HG03469 (cell line): ENCODE measurements around the gene GABPB1.
"Not testable (repeated sequence)": the region's sequence is repeated elsewhere in the genome, so short reads cannot be mapped to it uniquely, and the experiment has no call there.

ENCODE experiments used
- ATAC-seq: cut with Tn5 transposase; IDR thresholded peaks from one replicate; pipeline ENCODE4 v1.9.1; 2021; ENCODE audit warnings: mild to moderate bottlenecking, moderate library complexity, moderate number of reproducible peaks; ENCODE audit not compliant: unreplicated experiment

GABPB1 gene

DNA sequence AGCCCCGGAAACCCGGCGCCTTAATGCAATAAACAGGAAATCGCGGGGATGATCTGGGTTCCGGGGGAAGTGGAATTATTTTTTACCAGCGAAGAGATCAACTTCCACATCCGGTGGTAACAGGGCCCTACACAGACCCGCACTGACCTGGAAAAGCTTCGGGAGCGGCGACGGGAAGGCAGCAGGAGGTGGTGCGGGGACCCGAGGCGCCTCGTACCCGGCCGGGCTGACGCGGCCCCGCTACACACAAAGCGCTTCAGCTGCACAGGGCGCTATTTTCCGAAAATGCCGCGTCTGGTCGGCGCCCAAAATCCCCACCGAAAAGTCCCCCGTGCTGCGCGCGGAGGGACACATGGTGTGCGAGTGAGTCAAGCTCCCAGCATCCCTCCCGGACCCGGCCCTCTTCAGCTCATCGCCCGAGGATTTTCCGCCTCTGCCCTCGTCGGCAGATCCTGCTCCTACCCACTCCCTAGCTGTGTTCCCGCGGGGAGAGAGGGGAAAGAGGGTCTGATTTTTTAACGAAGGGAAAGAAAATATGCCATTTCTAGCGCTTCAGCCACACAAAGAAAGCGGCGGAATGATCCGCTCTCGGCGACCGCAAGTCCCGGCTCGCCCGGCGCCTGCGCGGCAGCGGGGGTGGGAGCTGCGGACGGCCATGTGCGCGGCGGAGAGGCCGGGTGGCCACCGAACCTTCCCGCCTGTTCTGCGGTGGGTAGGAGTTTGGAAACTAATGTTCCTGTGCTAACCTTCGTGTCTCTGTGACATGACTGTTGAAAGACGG is at the start of gene GABPB1:
Gene GABPB1 (minus strand): TSS at position 361 of the 781 bp plus-strand sequence. CDS start 45,400 bp downstream, outside the sequence.
- ATAC-seq, result no peak

DNA sequence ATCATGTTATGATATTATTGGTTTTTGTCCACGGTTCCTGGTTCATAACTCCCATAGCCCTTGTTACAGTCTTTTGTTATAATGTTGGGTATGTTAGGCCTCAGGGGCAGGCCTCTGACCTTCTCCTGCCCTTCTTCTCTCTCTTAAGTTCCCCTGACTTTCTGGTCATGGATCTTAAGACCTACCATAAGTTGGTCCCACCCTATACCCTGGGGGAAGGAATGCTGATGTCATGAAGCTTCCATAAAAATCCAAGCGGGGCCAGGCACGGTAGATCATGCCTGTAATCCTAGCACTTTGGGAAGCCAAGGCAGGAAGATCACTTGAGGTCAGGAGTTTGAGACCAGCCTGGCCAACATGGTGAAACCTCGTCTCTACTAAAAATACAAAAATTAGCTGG is 36.6 kb upstream of the GABPB1 start:
- not testable (repeated sequence) for ATAC-seq

DNA sequence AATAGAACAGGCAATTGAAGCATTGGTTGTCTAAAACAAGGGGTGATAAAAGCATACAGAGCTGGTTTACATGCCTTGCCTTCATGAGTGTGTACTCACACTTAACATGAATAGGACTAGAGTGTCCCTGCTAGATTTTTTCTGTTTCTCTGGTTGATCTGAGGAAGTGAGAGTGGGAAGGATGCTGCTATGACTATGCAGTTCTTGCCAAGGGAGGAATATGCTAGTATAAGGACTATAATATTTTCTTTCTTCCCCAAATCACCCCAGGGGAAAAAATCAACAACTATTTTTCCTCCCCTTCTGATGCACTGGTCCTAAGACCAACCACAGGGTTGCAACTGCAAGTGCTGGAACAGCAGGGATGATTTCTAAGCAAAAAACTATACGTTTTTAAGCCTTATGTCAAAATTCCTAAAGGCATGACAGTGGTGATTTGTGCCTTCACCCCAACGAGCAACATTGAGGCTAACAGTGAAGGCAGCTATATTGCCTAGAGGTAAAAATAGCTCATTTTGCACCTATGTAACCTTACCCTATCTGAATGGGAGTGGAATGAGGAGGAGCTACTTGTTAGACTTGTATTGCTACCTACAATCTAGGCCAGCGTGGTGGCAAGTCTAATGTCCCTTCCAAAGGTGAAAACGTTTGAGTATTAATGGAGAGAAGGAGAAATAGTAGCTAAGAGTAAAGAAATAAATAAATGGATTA is 35.7 kb upstream of the GABPB1 start:
- peak; percentile 57 for ATAC-seq

DNA sequence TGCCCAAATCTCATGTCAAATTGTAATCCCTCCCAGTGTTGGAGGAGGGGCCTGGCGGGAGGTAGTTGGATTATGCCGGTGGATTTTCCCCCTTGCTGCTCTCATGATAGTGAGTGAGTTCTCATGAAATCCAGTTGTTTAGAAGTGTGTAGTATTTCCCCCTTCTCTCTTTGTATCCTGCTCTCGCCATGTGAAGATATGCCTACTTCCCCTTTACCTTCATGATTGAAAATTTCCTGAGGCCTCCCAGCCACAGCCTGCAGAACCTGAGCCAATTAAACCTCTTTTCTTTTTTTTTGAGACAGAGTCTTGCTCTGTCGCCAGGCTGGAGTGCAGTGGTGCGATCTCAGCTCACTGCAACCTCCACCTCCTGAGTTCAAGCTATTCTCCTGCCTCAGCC is 27.4 kb upstream of the GABPB1 start:
- ATAC-seq, result not testable (repeated sequence)

DNA sequence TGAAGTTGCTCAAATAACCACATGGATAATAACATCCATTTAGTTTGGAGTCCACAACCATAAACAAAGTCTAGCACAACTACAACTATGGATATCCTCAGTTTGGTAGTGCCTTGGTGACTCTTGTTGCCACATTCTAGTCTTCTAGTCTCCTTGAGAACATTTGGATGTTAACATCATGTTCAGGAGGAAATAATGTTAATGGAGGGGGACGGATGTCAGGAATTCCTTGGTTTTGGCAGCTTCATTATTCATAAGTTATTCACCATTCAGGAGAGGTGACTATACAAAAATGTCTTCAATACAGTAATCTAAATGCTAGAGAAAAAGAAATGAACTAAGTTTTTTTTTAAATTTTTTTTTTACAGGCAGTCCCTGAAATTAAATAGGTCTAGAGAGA is 26.4 kb upstream of the GABPB1 start:
- no peak for ATAC-seq

DNA sequence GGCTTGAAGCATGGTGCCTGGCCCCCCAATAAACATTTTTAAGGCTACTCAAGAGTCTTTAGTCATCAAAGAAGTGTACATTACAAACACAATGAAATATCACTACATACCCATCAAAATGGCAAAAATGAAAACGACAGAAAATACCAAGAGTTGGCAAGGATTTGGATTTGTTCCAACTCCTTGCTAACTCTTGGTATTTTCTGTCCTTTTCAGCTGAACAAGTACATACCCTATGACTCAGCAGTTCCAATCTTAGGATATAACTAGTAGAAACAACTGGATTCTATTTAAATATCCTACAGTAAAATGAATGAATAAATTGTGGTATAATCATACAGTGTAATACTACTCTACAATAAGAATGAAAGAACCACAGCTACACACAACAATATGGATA is 25.1 kb upstream of the GABPB1 start:
- no peak for ATAC-seq

DNA sequence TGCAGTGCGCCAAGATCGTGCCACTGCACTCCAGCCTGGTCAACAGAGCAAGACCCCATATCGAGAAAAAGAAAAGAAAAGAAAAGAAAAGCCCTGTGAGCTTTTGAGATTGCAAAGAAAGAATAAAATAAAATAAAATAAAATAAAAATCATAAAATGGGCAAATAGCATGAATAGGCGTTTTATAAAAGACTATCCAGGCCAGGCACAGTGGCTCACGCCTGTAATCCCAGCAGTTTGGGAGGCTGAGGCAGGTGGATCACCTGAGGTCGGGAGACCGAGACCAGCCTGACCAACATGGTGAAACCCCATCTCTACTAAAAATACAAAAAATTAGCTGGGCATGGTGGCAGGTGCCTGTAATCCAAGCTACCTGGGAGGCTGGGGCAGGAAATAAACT is 24.4 kb upstream of the GABPB1 start:
- not testable (repeated sequence) for ATAC-seq

DNA sequence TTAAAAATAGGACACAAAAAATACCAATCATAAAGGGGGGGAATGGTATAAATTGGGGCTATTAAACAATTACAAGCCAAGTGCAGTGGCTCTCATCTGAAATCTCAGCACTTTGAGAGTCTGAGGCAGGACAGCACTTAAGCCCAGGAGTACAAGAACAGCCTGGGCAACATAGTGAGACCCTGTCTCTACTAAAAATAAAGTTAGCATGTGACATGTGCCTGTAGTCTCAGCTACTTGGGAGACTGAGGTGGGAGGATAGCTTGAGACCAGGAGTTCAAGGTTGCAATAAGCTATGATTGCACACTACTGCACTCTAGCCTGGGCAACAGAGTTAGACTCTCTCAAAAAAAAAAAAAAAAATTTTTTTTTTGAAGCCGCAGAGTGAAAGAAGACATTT is 23.8 kb upstream of the GABPB1 start:
- no peak for ATAC-seq

DNA sequence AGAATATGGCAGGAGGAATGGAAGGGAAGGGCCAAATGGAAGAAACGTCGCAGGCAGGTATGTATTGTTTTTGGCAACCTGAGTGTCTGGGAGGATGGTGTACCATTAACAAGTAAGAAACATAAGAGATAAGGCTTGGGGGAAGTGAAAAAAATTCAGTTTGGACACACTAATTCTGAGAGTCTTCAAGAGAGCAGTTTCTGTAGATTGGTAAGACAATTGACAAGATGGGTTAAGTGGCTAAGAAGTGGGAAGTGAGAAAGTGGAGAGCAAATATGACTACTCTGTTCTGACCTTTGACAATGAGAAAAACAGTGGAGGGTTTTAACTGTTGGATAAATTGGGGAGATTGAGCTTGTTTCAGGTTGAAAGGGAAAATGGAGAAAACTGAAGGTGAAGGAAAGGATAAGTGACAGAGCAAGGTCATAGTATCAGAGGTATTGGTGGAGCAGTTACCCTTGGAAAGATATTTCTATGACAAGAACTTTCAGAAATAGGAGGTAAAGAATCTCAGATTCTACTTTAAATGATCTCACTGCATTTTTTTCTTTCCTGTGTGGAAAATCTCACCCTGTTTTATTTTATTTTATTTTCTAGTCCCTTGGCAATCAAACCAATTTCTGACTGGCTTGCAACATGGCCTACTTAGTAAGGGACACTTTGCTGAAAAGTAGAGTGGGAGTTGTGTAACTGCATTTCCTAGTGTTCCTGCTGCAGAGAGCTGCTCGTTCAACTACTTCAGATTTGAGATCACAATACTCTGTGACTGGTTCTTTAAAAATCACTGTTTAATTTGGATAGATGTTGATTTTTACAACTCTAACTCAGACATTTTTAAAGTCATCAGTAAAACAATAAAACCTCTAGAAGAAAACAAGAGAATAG is 23.1 kb upstream of the GABPB1 start:
- peak; percentile 100 for ATAC-seq

DNA sequence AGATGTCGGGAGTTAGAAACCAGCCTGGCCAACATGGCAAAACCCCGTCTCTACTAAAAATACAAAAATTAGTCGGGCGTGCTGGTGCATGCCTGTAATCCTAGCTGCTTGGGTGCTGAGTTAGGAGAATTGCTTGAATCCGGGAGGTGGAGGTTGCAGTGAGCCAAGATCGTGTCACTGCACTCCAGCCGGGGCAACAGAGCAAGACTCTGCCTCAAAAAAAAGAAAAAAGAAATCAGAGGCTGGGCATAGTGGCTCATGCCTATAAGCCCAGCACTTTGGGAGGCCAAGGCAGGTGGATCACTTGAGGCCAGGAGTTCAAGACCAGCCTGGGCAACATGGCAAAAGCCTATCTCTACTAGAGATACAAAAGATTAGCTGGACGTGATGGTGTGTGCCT is 14.6 kb upstream of the GABPB1 start:
- not testable (repeated sequence) for ATAC-seq

DNA sequence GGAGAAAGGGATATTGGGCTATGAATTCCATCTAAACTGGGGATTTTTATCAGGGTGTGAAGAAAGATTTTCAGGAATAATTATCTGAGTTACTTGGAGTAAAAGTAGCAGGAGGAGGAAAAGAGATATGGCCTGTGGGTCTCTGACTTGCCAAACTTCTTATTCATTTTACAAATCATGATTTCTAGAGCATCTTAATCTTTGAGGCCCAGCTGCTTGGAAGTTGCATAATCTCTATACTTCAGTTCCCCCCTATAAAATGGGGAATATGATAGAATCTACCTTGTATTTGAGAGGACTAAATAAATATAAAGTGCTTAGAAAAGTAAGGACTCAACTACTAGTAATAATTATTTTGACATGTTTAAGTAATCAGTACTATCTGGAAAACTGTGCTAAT is 11.0 kb upstream of the GABPB1 start:
- ATAC-seq, result no peak

DNA sequence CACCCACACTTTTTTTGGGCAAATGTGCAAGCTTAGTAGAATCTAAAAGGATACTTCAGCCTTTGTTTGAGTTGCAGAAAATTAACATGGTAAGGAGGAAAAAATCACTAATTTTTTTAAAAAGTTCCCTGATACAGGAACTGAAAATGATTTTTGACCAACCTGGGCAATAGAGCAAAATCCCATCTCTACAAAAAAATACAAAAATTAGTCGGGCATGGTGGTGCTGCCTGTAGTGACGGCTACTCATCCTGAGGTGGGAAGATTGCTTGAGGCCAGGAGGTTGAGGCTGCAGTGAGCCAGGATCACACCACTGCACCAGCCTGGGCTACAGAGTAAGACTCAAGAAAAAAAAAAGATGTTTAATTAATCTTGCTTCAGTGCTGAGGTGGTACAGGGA is 10.6 kb upstream of the GABPB1 start:
- ATAC-seq, result no peak

DNA sequence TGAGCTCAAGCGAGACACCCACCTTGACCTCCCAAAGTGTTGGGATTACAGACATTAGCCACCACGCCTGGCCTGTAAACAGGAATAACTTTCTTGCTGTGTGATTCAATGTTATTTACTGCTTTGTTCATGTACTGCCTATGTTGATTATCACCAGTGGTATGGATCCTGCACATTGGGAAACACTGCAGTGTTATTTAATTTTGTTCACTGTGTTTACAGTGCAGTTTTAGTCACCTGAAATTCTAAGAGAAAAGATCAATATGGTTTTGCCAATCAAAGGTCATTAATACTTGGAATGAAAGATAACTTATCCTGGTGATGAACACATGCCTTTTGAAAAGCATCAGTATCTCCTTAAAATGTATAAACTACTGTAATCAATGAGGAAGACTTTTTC is 8.6 kb upstream of the GABPB1 start:
- no peak for ATAC-seq

DNA sequence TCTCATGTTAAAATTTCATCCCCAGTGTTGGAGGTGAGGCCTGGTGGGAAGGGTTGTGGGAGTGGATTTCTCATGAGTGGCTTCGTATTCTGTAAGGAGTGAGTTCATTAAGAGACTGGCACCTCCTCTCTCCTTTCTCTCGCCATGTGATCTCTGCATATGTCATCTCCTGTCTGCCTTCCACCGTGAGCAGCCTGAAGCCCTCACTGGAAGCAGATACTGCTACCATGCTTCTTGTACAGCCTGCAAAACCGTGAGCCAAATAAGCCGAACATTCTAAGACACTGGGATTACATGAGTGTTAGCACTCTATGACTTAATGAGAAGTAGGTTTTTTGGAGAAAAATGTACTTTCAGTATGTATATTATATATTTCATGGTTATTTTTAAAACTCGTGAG is 6.8 kb upstream of the GABPB1 start:
- ATAC-seq, result no peak

DNA sequence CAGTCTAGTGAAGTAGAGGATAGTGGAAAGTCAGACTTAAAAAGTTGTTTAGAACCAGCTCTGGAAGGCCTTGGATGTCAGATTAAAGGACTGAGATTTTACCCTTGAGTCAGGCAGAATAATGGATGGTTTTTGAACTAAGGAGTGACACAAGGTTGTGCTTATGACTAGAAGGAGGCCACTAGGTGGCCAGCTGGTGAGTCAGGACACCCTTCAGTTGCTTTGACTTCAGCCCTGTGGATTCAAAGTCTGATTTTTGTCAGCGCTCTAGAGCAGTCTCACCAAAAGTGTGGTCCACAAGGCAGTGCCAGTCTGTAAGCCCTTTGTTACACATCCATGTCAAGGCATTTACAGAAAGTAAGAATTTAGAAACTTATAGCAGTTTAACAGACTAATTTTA is 3.8 kb upstream of the GABPB1 start:
- no peak for ATAC-seq

DNA sequence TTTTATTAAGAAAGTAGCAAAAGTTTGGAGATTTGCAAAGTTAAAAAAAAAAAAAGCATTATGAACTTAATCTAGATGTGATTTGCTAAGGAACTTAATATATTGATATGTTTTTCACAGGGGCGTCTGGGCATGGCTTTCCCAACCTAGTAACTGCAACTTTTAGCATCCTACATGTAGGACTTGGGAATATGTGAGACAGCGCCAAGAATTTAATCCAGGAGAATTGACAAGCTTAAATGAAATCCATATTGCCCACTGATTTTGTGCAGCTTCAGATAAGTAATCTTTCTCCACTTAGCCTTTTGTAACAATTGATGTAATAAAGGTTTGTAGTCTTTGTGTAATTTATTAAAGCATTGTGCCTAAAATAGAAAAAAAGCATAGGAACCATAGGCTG is 982 bp upstream of the GABPB1 start:
- ATAC-seq, result no peak

DNA sequence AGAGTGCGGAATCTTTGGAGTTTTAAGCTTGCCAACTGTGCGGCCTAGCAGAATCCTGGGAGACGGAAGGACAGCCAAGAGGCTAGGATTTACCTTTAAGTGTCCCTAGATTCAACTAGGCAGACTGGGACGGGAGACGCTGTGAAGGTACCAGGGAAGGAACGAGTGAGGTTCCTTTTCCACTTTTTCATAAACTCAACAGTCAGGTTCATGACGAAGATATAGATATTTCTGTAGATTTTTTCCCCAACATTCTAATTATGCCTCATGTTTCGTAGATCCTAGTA is 564 bp upstream of the GABPB1 start:
- ATAC-seq, result no peak

DNA sequence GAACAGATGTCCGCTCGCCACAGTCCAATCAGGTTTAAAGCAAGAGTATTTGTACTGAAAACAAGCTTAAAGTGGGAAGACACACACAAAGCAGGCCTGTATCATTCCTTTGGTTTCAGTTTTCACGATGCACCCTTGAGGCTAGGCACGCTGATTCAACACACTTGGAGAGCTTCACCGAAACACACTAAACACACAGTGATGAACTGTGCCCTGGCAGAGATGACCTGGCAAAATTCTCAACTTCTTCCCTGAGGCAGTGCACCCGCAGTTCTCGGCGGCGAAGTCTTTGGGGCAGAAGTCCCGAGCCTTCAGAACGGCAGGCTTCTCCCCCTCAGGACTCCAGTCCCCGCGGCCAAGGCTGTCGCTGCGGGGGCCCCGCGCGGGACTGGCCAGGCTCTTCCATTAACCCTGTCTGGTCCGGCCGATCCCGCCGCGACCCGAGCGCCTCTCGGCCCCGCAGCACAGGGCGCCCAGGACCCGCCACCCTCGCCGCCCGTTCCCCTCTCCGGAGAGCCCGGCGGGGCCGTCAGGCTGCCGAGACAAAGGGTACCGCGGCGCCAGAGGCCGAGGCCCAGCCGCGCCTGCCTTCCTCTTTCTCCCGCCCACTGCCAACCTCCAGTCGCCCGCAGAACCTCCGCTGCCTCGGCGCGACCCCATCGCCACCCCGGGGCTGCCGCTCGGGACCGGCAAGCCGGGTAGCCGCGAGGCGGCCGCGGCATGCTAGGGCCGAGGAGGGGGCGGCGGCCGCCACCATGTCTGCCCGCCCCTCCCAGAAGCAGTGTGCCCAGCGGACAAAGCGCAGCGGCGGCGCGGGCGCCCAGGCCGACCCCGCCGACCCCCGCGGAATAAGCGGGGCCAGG is 792 bp downstream of the GABPB1 start:
- ATAC-seq, result no peak

DNA sequence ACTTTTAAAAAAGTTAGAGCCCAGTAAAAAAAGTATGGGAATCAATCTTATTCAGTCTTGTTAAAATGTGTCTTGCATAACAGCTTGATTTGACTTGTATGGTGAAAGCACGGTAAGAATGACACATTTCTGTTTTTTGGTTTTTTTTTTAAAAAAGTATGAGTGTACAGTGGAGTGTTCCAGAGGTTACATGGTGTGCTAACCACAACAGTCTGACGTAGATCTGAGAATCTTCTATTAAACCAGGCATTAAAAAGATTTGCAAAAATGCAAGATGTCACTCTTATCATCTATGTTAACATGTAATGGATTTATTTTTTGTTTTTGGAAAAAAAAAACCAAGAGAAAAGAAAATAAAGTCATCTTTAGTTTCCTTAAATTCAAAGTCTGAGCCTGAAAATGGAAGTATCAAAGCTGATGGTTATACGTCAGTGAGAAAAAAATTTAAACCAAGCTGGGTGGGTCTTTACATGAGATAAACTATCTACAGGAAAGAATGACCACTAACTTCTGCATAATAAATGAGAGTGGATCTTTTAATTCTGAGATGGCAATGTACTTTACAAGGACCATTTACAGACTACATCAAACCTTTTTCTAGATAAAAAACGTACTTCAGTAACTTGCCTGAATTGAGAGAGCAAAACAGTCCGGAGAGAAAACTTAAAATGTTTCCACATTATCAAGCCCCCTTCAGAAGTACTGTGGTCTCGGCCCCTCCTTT is 1.6 kb downstream of the GABPB1 start:
- ATAC-seq, result no peak

DNA sequence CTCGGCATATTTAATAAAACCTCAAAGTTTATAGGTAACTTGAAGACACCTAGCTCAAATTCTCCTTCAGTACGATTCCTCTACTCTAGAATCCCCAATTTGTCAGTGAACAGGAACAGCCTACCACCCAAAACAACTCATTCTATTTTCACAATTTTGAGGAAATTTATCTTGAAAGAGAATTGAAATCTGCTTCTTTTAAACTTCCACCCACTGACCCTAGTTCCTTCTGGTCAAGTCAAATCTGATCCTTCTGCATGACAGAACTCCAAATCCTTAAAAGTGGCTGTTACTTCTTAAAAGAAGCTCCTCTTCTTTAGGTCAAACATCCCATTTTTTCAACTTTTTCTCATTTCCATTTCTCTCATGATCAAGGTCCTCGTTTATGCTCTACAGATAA is 4.4 kb downstream of the GABPB1 start:
- ATAC-seq, result no peak
